Measurements from ENCODE around the gene RFX4.
"Not testable (repeated sequence)": the region's sequence is repeated elsewhere in the genome, so short reads cannot be mapped to it uniquely, and the experiment has no call there.

The RFX4 gene

GRCh38 chr12:106590601-106591000 lies 7.8 kb downstream of the RFX4 start:
- no peak for DNase-seq (ENCODE audit: low read depth)

GRCh38 chr12:106594447-106594846 lies 11.6 kb downstream of the RFX4 start:
- no peak for DNase-seq (ENCODE audit: low read depth)

- DNase-seq (ENCODE audit: low read depth): no peak
These were observed 12.5 kb downstream of the RFX4 start for GRCh38 chr12:106595268-106595667.

GRCh38 chr12:106598003-106598402 lies 15.2 kb downstream of the RFX4 start:
- no peak for DNase-seq (ENCODE audit: low read depth)

- DNase-seq (ENCODE audit: low read depth): no peak
These were observed 16.5 kb downstream of the RFX4 start for GRCh38 chr12:106599302-106599701.

GRCh38 chr12:106600503-106600902 lies 17.7 kb downstream of the RFX4 start:
- no peak for DNase-seq (ENCODE audit: low read depth)

GRCh38 chr12:106601031-106601430 lies 18.2 kb downstream of the RFX4 start:
- DNase-seq (ENCODE audit: low read depth): no peak

GRCh38 chr12:106601496-106601895 lies 18.7 kb downstream of the RFX4 start:
- DNase-seq (ENCODE audit: low read depth): no peak

GRCh38 chr12:106602076-106602475 lies 19.3 kb downstream of the RFX4 start:
- DNase-seq (ENCODE audit: low read depth): no peak

GRCh38 chr12:106605254-106605653 lies 22.4 kb downstream of the RFX4 start:
- no peak for DNase-seq (ENCODE audit: low read depth)

- DNase-seq (ENCODE audit: low read depth): not testable (repeated sequence)
These were observed 37.8 kb downstream of the RFX4 start for GRCh38 chr12:106620588-106620987.

GRCh38 chr12:106625976-106626375 lies 43.2 kb downstream of the RFX4 start:
- no peak for DNase-seq (ENCODE audit: low read depth)

- DNase-seq (ENCODE audit: low read depth): no peak
These were observed 47.2 kb downstream of the RFX4 start for GRCh38 chr12:106629797-106630659.

GRCh38 chr12:106631150-106631549 lies 48.3 kb downstream of the RFX4 start:
- DNase-seq (ENCODE audit: low read depth): no peak

GRCh38 chr12:106631797-106632196 lies 49.0 kb downstream of the RFX4 start:
- DNase-seq (ENCODE audit: low read depth): no peak

- DNase-seq (ENCODE audit: low read depth): no peak
These were observed 50.1 kb downstream of the RFX4 start for GRCh38 chr12:106632797-106633450.

GRCh38 chr12:106633451-106633823 lies 50.6 kb downstream of the RFX4 start:
- DNase-seq (ENCODE audit: low read depth): no peak

GRCh38 chr12:106634206-106634605 lies 51.4 kb downstream of the RFX4 start:
- no peak for DNase-seq (ENCODE audit: low read depth)

- DNase-seq (ENCODE audit: low read depth): no peak
These were observed 60.2 kb downstream of the RFX4 start for GRCh38 chr12:106643000-106643399.

- DNase-seq (ENCODE audit: low read depth): no peak
These were observed 61.7 kb downstream of the RFX4 start for GRCh38 chr12:106644335-106645073.

GRCh38 chr12:106645074-106645421 lies 62.2 kb downstream of the RFX4 start:
- no peak for DNase-seq (ENCODE audit: low read depth)

GRCh38 chr12:106645465-106646330 lies 62.9 kb downstream of the RFX4 start:
- no peak for DNase-seq (ENCODE audit: low read depth)

All from activated T-helper 9 cell treated with anti-CD3 and anti-CD28 coated beads, Interleukin-2, amount 50 U/mL, for 16 hours (primary cell).